Measurements from ENCODE around the gene SLC7A6OS. TPM values are rescaled to one million over a fixed set of nuclear protein-coding genes. Genes with fewer than 3 reads are reported as not detected.

Gene SLC7A6OS
- total RNA-seq, 1 experiment from 2014 or later = 16.4 TPM

GRCh38 chr16:68356249-68356918 is 45.6 kb upstream of the SLC7A6OS start:
- H3K9me2 ChIP-seq (ENCODE audit: insufficient read depth) = no peaks in the 10 kb centered on the region
- H3K4me1 ChIP-seq (ENCODE audit: control insufficient read depth in 1 of 2, insufficient read depth in 2 of 2, low read length in 2 of 2) = no peaks in the 10 kb centered on the region
- DNase-seq (ENCODE audit: low read depth, low spot score) (no peak), ATAC-seq (no peak)
- POLR2A ChIA-PET = no interaction called here
- BruUV-seq (replicated peaks) = no TSS peak
- RAD21 ChIA-PET (ENCODE audit: low non-redundant PET in 1 of 2, low total read pairs in 2 of 2, uncharacterized antibody in 2 of 2, unreplicated experiment in 2 of 2) = no interaction called here
- no peak overlapping the region for H3K4me2 ChIP-seq (ENCODE audit: low read length)
- H4K20me1 ChIP-seq (ENCODE audit: insufficient read depth) = no peaks in the 10 kb centered on the region
- H3K27ac ChIP-seq (ENCODE audit: low read depth, low read length) = no peak overlapping the region
- CTCF ChIA-PET = no interaction called here
- intact Hi-C loops (cut with micrococcal nuclease) = no loop called here
- H3K4me3 ChIP-seq (replicated peaks in 1 of 2; ENCODE audit: low read depth in 1 of 2, low read length in 2 of 2) = no peak overlapping the region
- no peak overlapping the region for H3K9ac ChIP-seq (ENCODE audit: low read length)
- H3K79me2 ChIP-seq (ENCODE audit: insufficient read depth, low read length) = no peaks in the 10 kb centered on the region
- no peaks in the 10 kb centered on the region for H3K27me3 ChIP-seq (ENCODE audit: insufficient read depth, low read length)
- TF ChIP-seq EZH2phosphoT487 (IDR thresholded peaks at IDR 0.05; ENCODE audit: borderline replicate concordance) (no peak), SRF (IDR thresholded peaks at IDR 0.05; ENCODE audit: low read depth) (no peak), ZNF274 (IDR thresholded peaks at IDR 0.05; ENCODE audit: low read depth, low read length) (no peak), EZH2 (IDR thresholded peaks at IDR 0.05) (no peak), MAX (IDR thresholded peaks at IDR 0.05) (no peak)
- H3K9me3 ChIP-seq (ENCODE audit: control insufficient read depth in 1 of 2, insufficient read depth in 1 of 2, low read depth in 1 of 2, low read length in 2 of 2) = no peaks in the 10 kb centered on the region
- peaks cover 0 to 11% of the 10 kb centered on the region in 2 experiments; a peak in 3 of 4 replicates for H3K36me3 ChIP-seq (ENCODE audit: control insufficient read depth in 1 of 2, insufficient read depth in 2 of 2, low read length in 2 of 2)
- H2AFZ ChIP-seq (ENCODE audit: low read depth, low read length, poor library complexity, severe bottlenecking) = no peak overlapping the region

- no peaks in the 10 kb centered on the region for H4K20me1 ChIP-seq (ENCODE audit: insufficient read depth)
- no peak overlapping the region for H3K9ac ChIP-seq (ENCODE audit: low read length)
- H2AFZ ChIP-seq (ENCODE audit: low read depth, low read length, poor library complexity, severe bottlenecking) = no peak overlapping the region
- H3K9me2 ChIP-seq (ENCODE audit: insufficient read depth) = no peaks in the 10 kb centered on the region
- DNase-seq (ENCODE audit: low read depth, low spot score) (no peak), ATAC-seq (0 out of 2 replicates have a peak, but pooled peaks have one; percentile 25)
- H3K9me3 ChIP-seq (ENCODE audit: control insufficient read depth in 1 of 2, insufficient read depth in 1 of 2, low read depth in 1 of 2, low read length in 2 of 2) = no peaks in the 10 kb centered on the region
- ChIA-PET RAD21 (ENCODE audit: low non-redundant PET in 1 of 2, low total read pairs in 2 of 2, uncharacterized antibody in 2 of 2, unreplicated experiment in 2 of 2) (no interaction called here), POLR2A (no interaction called here), CTCF (no interaction called here)
- TF ChIP-seq ATF3 (IDR thresholded peaks at IDR 0.05) = no peak
- no peak for TF ChIP-seq MAX (IDR thresholded peaks at IDR 0.05)
- no peak for TF ChIP-seq EGR1 (IDR thresholded peaks at IDR 0.05; ENCODE audit: low read depth)
- peak in 2 of 3 experiments; percentile 22 to 40; a peak in 3 of 6 replicates for TF ChIP-seq CTCF (IDR thresholded peaks at IDR 0.05 in 2 of 3, conservative IDR thresholded peaks at IDR 0.05 in 1 of 3; ENCODE audit: borderline replicate concordance in 1 of 3, insufficient read depth in 1 of 3, low read depth in 2 of 3, low read length in 2 of 3)
- H3K79me2 ChIP-seq (ENCODE audit: insufficient read depth, low read length) = no peaks in the 10 kb centered on the region
- H3K4me2 ChIP-seq (ENCODE audit: low read length) = no peak overlapping the region
- BruUV-seq (replicated peaks) = no TSS peak
- no peaks in the 10 kb centered on the region for H3K4me1 ChIP-seq (ENCODE audit: control insufficient read depth in 1 of 2, insufficient read depth in 2 of 2, low read length in 2 of 2)
- H3K36me3 ChIP-seq (ENCODE audit: control insufficient read depth in 1 of 2, insufficient read depth in 2 of 2, low read length in 2 of 2) = peaks cover 0 to 12% of the 10 kb centered on the region in 2 experiments
- no peak overlapping the region for H3K4me3 ChIP-seq (replicated peaks in 1 of 2; ENCODE audit: low read depth in 1 of 2, low read length in 2 of 2)
- intact Hi-C loops (cut with micrococcal nuclease) = no loop called here
- H3K27me3 ChIP-seq (ENCODE audit: insufficient read depth, low read length) = no peaks in the 10 kb centered on the region
- no peak overlapping the region for H3K27ac ChIP-seq (ENCODE audit: low read depth, low read length)
These were observed 44.9 kb upstream of the SLC7A6OS start for GRCh38 chr16:68355447-68356248.
